ENCODE measurements around the gene HAP1.

GRCh38 chr17:41691031-41691777, 43.2 kb downstream of the HAP1 start:
- TF ChIP-seq POLR2A (IDR thresholded peaks at IDR 0.05) (no peak), CTCF (IDR thresholded peaks at IDR 0.05) (no peak)
